ENCODE results near the gene ASXL2. TPM values are rescaled to one million over a fixed set of nuclear protein-coding genes. Genes with fewer than 3 reads are reported as not detected.

ASXL2 gene
- polyA plus RNA-seq, 1 experiment, result 14.0 TPM

DNA sequence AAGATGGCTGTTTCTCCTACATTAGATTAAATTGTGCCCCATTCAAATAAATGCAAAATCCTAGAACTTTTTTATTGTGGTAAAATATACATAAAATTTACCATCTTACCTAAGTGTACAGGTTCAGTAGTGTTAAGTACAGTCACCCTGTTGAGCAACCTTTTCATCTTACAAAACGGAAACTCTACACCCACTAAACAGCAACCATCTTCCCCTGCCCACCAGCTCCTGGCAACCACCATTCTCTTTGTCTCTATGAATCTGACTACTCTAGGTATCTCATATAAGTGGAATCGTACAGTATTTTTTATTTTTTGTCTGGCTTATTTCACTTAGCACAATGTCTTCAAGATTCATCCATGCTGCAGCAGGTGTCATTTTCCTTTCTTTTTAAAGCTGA, 53.0 kb downstream of the ASXL2 start:
- H3K27ac ChIP-seq (ENCODE audit: low read depth, low read length), result no peak overlapping the region
- no peaks in the 10 kb centered on the region for H3K27me3 ChIP-seq (ENCODE audit: control insufficient read depth, insufficient read depth, low read length)
- no peak overlapping the region for H3K4me3 ChIP-seq (ENCODE audit: low read depth, low read length)
- H3K9me3 ChIP-seq (ENCODE audit: control insufficient read depth, insufficient read depth, low read length), result peaks cover 3% of the 10 kb centered on the region
- no peak for DNase-seq (ENCODE audit: low read depth, low spot score)
- CTCF ChIA-PET, result interaction anchor here (2.1 kb wide), 1 partner anchor 27 kb away, joined by 17 read pairs; no protein-coding TSS in a partner anchor
- POLR2A ChIA-PET, result no interaction called here
- no peak for TF ChIP-seq CTCF (IDR thresholded peaks at IDR 0.05; ENCODE audit: low read depth, low read length)

- POLR2A ChIA-PET, result no interaction called here
- Histone ChIP-seq H3K27me3 (ENCODE audit: control insufficient read depth, insufficient read depth, low read length) (no peaks in the 10 kb centered on the region), H3K4me3 (ENCODE audit: low read depth, low read length) (no peak overlapping the region), H3K9me3 (ENCODE audit: control insufficient read depth, insufficient read depth, low read length) (peaks cover 3% of the 10 kb centered on the region), H3K27ac (ENCODE audit: low read depth, low read length) (no peak overlapping the region)
- no peak for TF ChIP-seq CTCF (IDR thresholded peaks at IDR 0.05; ENCODE audit: low read depth, low read length)
- DNase-seq (ENCODE audit: low read depth, low spot score), result no peak
- CTCF ChIA-PET, result interaction anchor here (0.7 to 1.0 kb wide), 3 partner anchors 27 to 126 kb away, joined by 3 to 6 read pairs (median 3); no protein-coding TSS in a partner anchor
Measured at GRCh38 chr2:25824718-25825117, 53.6 kb downstream of the ASXL2 start.

DNA sequence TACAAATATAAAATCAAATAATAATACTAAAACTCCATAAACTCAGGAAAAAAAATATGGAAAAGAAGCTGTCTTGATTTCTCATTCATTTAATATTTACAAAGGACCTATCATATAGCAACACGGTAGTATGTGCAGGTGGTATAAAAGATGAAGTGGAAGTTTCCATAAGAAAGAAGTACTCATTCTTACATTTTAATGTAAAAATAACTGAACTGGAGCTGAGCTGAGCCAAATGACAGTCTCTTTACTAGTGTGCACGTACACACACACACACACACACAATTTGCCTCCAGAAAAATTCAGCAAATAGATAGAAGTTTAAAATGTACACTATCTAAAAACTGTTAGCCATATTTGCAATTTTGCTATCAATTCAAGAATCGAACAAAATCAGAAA, 54.1 kb downstream of the ASXL2 start:
- CTCF ChIA-PET, result interaction anchor here (0.6 to 1.8 kb wide), 5 partner anchors 28 to 278 kb away, joined by 3 to 7 read pairs (median 5); no protein-coding TSS in a partner anchor
- peaks cover 3% of the 10 kb centered on the region for H3K9me3 ChIP-seq (ENCODE audit: control insufficient read depth, insufficient read depth, low read length)
- TF ChIP-seq CTCF (IDR thresholded peaks at IDR 0.05; ENCODE audit: low read depth, low read length), result no peak
- no peak for DNase-seq (ENCODE audit: low read depth, low spot score)
- no peak overlapping the region for H3K4me3 ChIP-seq (ENCODE audit: low read depth, low read length)
- no peaks in the 10 kb centered on the region for H3K27me3 ChIP-seq (ENCODE audit: control insufficient read depth, insufficient read depth, low read length)
- POLR2A ChIA-PET, result no interaction called here
- no peak overlapping the region for H3K27ac ChIP-seq (ENCODE audit: low read depth, low read length)

- no peak for DNase-seq (ENCODE audit: low read depth, low spot score)
- no peaks in the 10 kb centered on the region for H3K27me3 ChIP-seq (ENCODE audit: control insufficient read depth, insufficient read depth, low read length)
- ChIA-PET POLR2A (no interaction called here), CTCF (interaction anchor here (1.8 kb wide), 1 partner anchor 30 kb away, joined by 5 read pairs; no protein-coding TSS in a partner anchor)
- H3K27ac ChIP-seq (ENCODE audit: low read depth, low read length), result no peak overlapping the region
- no peak overlapping the region for H3K4me3 ChIP-seq (ENCODE audit: low read depth, low read length)
- H3K9me3 ChIP-seq (ENCODE audit: control insufficient read depth, insufficient read depth, low read length), result peaks cover 3% of the 10 kb centered on the region
- TF ChIP-seq CTCF (IDR thresholded peaks at IDR 0.05; ENCODE audit: low read depth, low read length), result no peak
Measured at GRCh38 chr2:25822190-25823117, 55.8 kb downstream of the ASXL2 start.

Data from AG04450 (cell line).